Endothelial cell of umbilical vein (primary cell): ENCODE data around the gene SERPINA6. TPM values are rescaled to one million over a fixed set of nuclear protein-coding genes. Genes with fewer than 3 reads are reported as not detected.

Experiments used
- BruUV-seq: library from RNA; stranded (reverse); fragments of 400-500 nt; replicated peaks from 2 replicates; lab custom pipeline; 2021; lab: Mats Ljungman, UMichigan
- CTCF ChIA-PET: fragments of 300-600, 350-600 bp; sonication (Branson Sonifier 250); formaldehyde crosslinking; loops from one replicate; lab custom pipeline; 2021; ENCODE audit warnings: antibody characterized with exemption, inconsistent platforms; lab: Charles Lee
- POLR2A ChIA-PET: fragments of 300-600, 350-600 bp; sonication (Branson Sonifier 250); formaldehyde crosslinking; loops from one replicate; lab custom pipeline; 2021; ENCODE audit warnings: antibody characterized with exemption, inconsistent platforms; lab: Charles Lee
- DNase-seq: peaks from one replicate; pipeline ENCODE4 v3.0.0-alpha.2; 2011; ENCODE audit warnings: low read depth, low spot score
- FAIRE-seq: peaks from 2 replicates; lab custom pipeline; 2011; peaks lifted over from hg19 to GRCh38; lab: Jason Lieb, UNC
- H2AFZ ChIP-seq: 2 replicates; pipeline ENCODE4 v1.6.0; 2012; ENCODE audit warnings: low read depth, low read length, control low read depth, inconsistent platforms
- H3K27ac ChIP-seq: 2 replicates; pipeline ENCODE4 v1.5.1; 2011; ENCODE audit warnings: low read depth, mild to moderate bottlenecking, control low read depth, low read length, moderate library complexity; ENCODE audit not compliant: insufficient read depth
- H3K27me3 ChIP-seq, 2 experiments: 2 replicates each; pipeline versions ENCODE4 v1.6.0 to v1.6.1; 2011; ENCODE audit warnings: low read length in 2 of 2, mixed read lengths in 1 of 2; ENCODE audit not compliant: control insufficient read depth in 2 of 2, insufficient read depth in 2 of 2
- H3K36me3 ChIP-seq, 2 experiments: 2 replicates in 1 of 2; 3 replicates in 1 of 2; pipeline ENCODE4 v1.5.1; 2011; ENCODE audit warnings: low read length in 2 of 2, mild to moderate bottlenecking in 1 of 2, moderate library complexity in 1 of 2; ENCODE audit not compliant: control insufficient read depth in 2 of 2, insufficient read depth in 2 of 2; ENCODE audit errors: extremely low read depth in 1 of 2
- H3K4me1 ChIP-seq: 3 replicates; pipeline ENCODE4 v1.5.1; 2011; ENCODE audit warnings: mild to moderate bottlenecking, low read length; ENCODE audit not compliant: control insufficient read depth, insufficient read depth; ENCODE audit errors: extremely low read depth
- H3K4me2 ChIP-seq: 2 replicates; pipeline ENCODE4 v1.6.1; 2011; ENCODE audit warnings: low read length, control low read depth, mixed read lengths; ENCODE audit not compliant: insufficient read depth
- H3K4me3 ChIP-seq, 3 experiments: fragments of 200-600 bp in 1 of 3; sonication (generic), shearing (Covaris generic) in 1 of 3; replicated peaks in 1 of 3; 2 replicates each; pipeline ENCODE4 v1.5.1; 2011 to 2016; ENCODE audit warnings: control low read depth in 3 of 3, low read length in 3 of 3, mild to moderate bottlenecking in 2 of 3, inconsistent platforms in 1 of 3, low read depth in 1 of 3, moderate library complexity in 1 of 3; ENCODE audit not compliant: insufficient read depth in 1 of 3
- H3K79me2 ChIP-seq: 2 replicates; pipeline ENCODE4 v1.6.0; 2012; ENCODE audit warnings: low read length, inconsistent platforms; ENCODE audit not compliant: control insufficient read depth, insufficient read depth
- H3K9ac ChIP-seq: replicated peaks from 2 replicates; pipeline ENCODE3; 2011; ENCODE audit warnings: low read length, control low read depth; ENCODE audit not compliant: insufficient read depth; ENCODE audit errors: extremely low read depth
- H3K9me1 ChIP-seq: replicated peaks from 3 replicates; pipeline ENCODE4 v1.6.0; 2011; ENCODE audit warnings: mild to moderate bottlenecking, low read length; ENCODE audit not compliant: control insufficient read depth, insufficient read depth; ENCODE audit errors: extremely low read depth
- H3K9me3 ChIP-seq: replicated peaks from 2 replicates; pipeline ENCODE4 v1.5.1; 2012; ENCODE audit warnings: low read length, inconsistent platforms; ENCODE audit not compliant: control insufficient read depth, insufficient read depth
- H4K20me1 ChIP-seq: replicated peaks from 2 replicates; pipeline ENCODE3; 2011; ENCODE audit warnings: mild to moderate bottlenecking, low read length; ENCODE audit not compliant: control insufficient read depth, insufficient read depth; ENCODE audit errors: extremely low read depth
- EZH2 ChIP-seq: IDR thresholded peaks from 2 replicates; pipeline ENCODE4 v1.6.1; 2012; ENCODE audit warnings: borderline replicate concordance, low read depth, mild to moderate bottlenecking, moderate library complexity, low read length, inconsistent platforms; ENCODE audit not compliant: severe bottlenecking
- FOS ChIP-seq: IDR thresholded peaks from 2 replicates; pipeline ENCODE4 v1.6.1; 2011; ENCODE audit warnings: mild to moderate bottlenecking, low read length, moderate library complexity, borderline replicate concordance; ENCODE audit not compliant: insufficient read depth
- GATA2 ChIP-seq: IDR thresholded peaks from 2 replicates; pipeline ENCODE4 v1.7.0; 2011; ENCODE audit warnings: low read depth, mild to moderate bottlenecking, moderate library complexity, mixed read lengths, low read length; ENCODE audit not compliant: insufficient read length, insufficient read depth
- JUN ChIP-seq: IDR thresholded peaks from 2 replicates; pipeline ENCODE4 v1.6.1; 2011; ENCODE audit warnings: borderline replicate concordance, low read depth; ENCODE audit not compliant: insufficient read length, insufficient read depth
- MAX ChIP-seq: IDR thresholded peaks from 2 replicates; pipeline ENCODE4 v1.6.1; 2011; ENCODE audit not compliant: insufficient read depth, insufficient read length
- MYC ChIP-seq: IDR thresholded peaks from one replicate; pipeline ENCODE4 v1.6.1; 2011; ENCODE audit warnings: mild to moderate bottlenecking, low read depth, low read length
- POLR2A ChIP-seq: IDR thresholded peaks from 2 replicates; pipeline ENCODE4 v1.6.1; 2012; ENCODE audit warnings: low read depth, mild to moderate bottlenecking, control low read depth, low read length
- POLR2AphosphoS5 ChIP-seq: IDR thresholded peaks from 2 replicates; pipeline ENCODE4 v1.6.1; 2012; ENCODE audit warnings: low read depth, mild to moderate bottlenecking, control low read depth, low read length, moderate library complexity; ENCODE audit not compliant: insufficient read depth
- dilution Hi-C: fragments of 300-500 bp; cut with MboI; formaldehyde crosslinking; loops from one replicate; pipeline ENCODE4 v1.15.0; 2019; ENCODE audit warnings: low sequenced_read_pairs; ENCODE audit not compliant: extremely low pct_ligation_motif_present
- intact Hi-C: fragments of 100-400 bp; cut with micrococcal nuclease; formaldehyde crosslinking; loops from one replicate; pipeline ENCODE4 v1.10.0; 2022
- polyA plus RNA-seq, 4 experiments: library from polyadenylated mRNA; depleted of rRNA in 3 of 4; stranded (reverse) in 3 of 4; unstranded in 1 of 4; fragments of >200 nt; gene quantifications; 2 replicates each; pipeline versions ENCODE4 v1.2.1 to v1.2.3, GENCODE V29; 2011 to 2012; ENCODE audit warnings: missing spikeins in 1 of 4
- total RNA-seq: library from RNA; stranded (reverse); gene quantifications from 2 replicates; pipeline ENCODE4 v1.2.3, GENCODE V29; 2021
- TF ChIP-seq, protein P1 (sequence below), 2 donors: IDR thresholded peaks; 1 replicate in 1 of 2; 2 replicates in 1 of 2; pipeline ENCODE4 v1.5.1; 2011; ENCODE audit warnings: low read length in 2 of 2, mild to moderate bottlenecking in 2 of 2, moderate library complexity in 2 of 2, control low read depth in 1 of 2, inconsistent platforms in 1 of 2, low read depth in 1 of 2; ENCODE audit not compliant: insufficient read depth in 1 of 2; ENCODE audit errors: extremely low read depth in 1 of 2

The SERPINA6 gene
- total and polyA plus RNA-seq, 2 donors (not counting 3 experiments of a cell fraction or from before 2014, with no cell fraction given) = not detected

- BruUV-seq = no TSS peak
- TF ChIP-seq EZH2 = no peak
- no peak for TF ChIP-seq MAX
- TF ChIP-seq, protein P1, sequence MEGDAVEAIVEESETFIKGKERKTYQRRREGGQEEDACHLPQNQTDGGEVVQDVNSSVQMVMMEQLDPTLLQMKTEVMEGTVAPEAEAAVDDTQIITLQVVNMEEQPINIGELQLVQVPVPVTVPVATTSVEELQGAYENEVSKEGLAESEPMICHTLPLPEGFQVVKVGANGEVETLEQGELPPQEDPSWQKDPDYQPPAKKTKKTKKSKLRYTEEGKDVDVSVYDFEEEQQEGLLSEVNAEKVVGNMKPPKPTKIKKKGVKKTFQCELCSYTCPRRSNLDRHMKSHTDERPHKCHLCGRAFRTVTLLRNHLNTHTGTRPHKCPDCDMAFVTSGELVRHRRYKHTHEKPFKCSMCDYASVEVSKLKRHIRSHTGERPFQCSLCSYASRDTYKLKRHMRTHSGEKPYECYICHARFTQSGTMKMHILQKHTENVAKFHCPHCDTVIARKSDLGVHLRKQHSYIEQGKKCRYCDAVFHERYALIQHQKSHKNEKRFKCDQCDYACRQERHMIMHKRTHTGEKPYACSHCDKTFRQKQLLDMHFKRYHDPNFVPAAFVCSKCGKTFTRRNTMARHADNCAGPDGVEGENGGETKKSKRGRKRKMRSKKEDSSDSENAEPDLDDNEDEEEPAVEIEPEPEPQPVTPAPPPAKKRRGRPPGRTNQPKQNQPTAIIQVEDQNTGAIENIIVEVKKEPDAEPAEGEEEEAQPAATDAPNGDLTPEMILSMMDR (IDR thresholded peaks at IDR 0.05; ENCODE audit: extremely low read depth in 1 of 2, insufficient read depth in 1 of 2, low read depth in 1 of 2, low read length in 2 of 2) = no peak
- no peak for TF ChIP-seq JUN
- no peak for TF ChIP-seq MYC
- no peak for TF ChIP-seq POLR2AphosphoS5
- TF ChIP-seq GATA2 = no peak
- no peak for TF ChIP-seq POLR2A
- TF ChIP-seq FOS = no peak
- Histone ChIP-seq H4K20me1 (no peaks in the 10 kb centered on the region), H2AFZ (no peak overlapping the region), H3K4me3 (no peak overlapping the region), H3K9ac (no peak overlapping the region), H3K36me3 (no peaks in the 10 kb centered on the region), H3K4me2 (no peak overlapping the region), H3K9me3 (no peaks in the 10 kb centered on the region), H3K4me1 (no peaks in the 10 kb centered on the region), H3K27me3 (no peaks in the 10 kb centered on the region), H3K9me1 (no peaks in the 10 kb centered on the region), H3K27ac (no peak overlapping the region), H3K79me2 (no peaks in the 10 kb centered on the region)
- intact Hi-C loops (no loop called here), dilution Hi-C loops (no loop called here)
- DNase-seq (no peak), FAIRE-seq (no peak)
- POLR2A ChIA-PET = no interaction called here
- CTCF ChIA-PET = no interaction called here
Measured at GRCh38 chr14:94310248-94310647, 12.9 kb downstream of the SERPINA6 start.
